Activated CD4-positive, alpha-beta T cell treated with anti-CD3 and anti-CD28 coated beads, Interleukin-2, amount 50 U/mL, for 48 hours (primary cell): ENCODE measurements around the gene EFNA2.
A peak's percentile ranks its signal among the peaks of the same experiment; 100 is the strongest.

Experiments used
- DNase-seq, 2 experiments: peaks; one replicate each; pipeline ENCODE4 v3.0.0-alpha.2; 2020

The EFNA2 gene

GRCh38 chr19:1249298-1249989 is 36.2 kb upstream of the EFNA2 start:
- peak; percentile 92 to 95 for DNase-seq

- no peak for DNase-seq
Observed at GRCh38 chr19:1249990-1250436, 35.7 kb upstream of the EFNA2 start.

- no peak for DNase-seq
Observed at GRCh38 chr19:1250437-1251260, 35.0 kb upstream of the EFNA2 start.

- DNase-seq, result peak; percentile 68 to 78
Observed at GRCh38 chr19:1251330-1252220, 34.1 kb upstream of the EFNA2 start.

GRCh38 chr19:1252221-1252820 is 33.4 kb upstream of the EFNA2 start:
- DNase-seq, result peak; percentile 70 to 76

- DNase-seq, result peak; percentile 81 to 85
Observed at GRCh38 chr19:1252821-1253513, 32.7 kb upstream of the EFNA2 start.

GRCh38 chr19:1253514-1254080 is 32.1 kb upstream of the EFNA2 start:
- DNase-seq, result no peak

- DNase-seq, result no peak
Observed at GRCh38 chr19:1254081-1254527, 31.6 kb upstream of the EFNA2 start.

- DNase-seq, result no peak
Observed at GRCh38 chr19:1254530-1255185, 31.0 kb upstream of the EFNA2 start.

- no peak for DNase-seq
Observed at GRCh38 chr19:1255186-1256161, 30.2 kb upstream of the EFNA2 start.

- DNase-seq, result no peak
Observed at GRCh38 chr19:1256646-1257474, 28.8 kb upstream of the EFNA2 start.

- no peak for DNase-seq
Observed at GRCh38 chr19:1257475-1258162, 28.1 kb upstream of the EFNA2 start.

GRCh38 chr19:1258163-1258492 is 27.5 kb upstream of the EFNA2 start:
- DNase-seq, result no peak

- no peak for DNase-seq
Observed at GRCh38 chr19:1258707-1259205, 26.9 kb upstream of the EFNA2 start.

- peak; percentile 77 to 84 for DNase-seq
Observed at GRCh38 chr19:1259206-1259875, 26.3 kb upstream of the EFNA2 start.

GRCh38 chr19:1259876-1260748 is 25.6 kb upstream of the EFNA2 start:
- peak; percentile 65 to 69 for DNase-seq
